GM23338 (cell line): ENCODE data around the gene CLSTN1. TPM values are rescaled to one million over a fixed set of nuclear protein-coding genes. Genes with fewer than 3 reads are reported as not detected.

Source experiments
- ATAC-seq: fragments of 200-7000 bp; cut with Tn5 transposase; 3 replicates; pipeline ENCODE4 v1.9.1; 2020
- DNase-seq: peaks from one replicate; pipeline ENCODE4 v3.0.0-alpha.2; 2015; ENCODE audit warnings: low spot score
- H2AFZ ChIP-seq: fragments of 200-600 bp; sonication (generic); 2 replicates; pipeline ENCODE4 v1.8.0; 2016; ENCODE audit warnings: antibody characterized with exemption, mild to moderate bottlenecking, moderate library complexity
- H3F3A ChIP-seq: fragments of 200-600 bp; sonication (generic); replicated peaks from 2 replicates; pipeline ENCODE4 v1.8.0; 2017; ENCODE audit warnings: antibody characterized with exemption, mixed run types, low read depth
- H3K27ac ChIP-seq: fragments of 200-600 bp; sonication (generic); 2 replicates; pipeline ENCODE4 v1.6.1; 2016; ENCODE audit warnings: low read depth
- H3K27me3 ChIP-seq: fragments of 200-600 bp; sonication (generic); 2 replicates; pipeline ENCODE4 v1.8.0; 2016; ENCODE audit warnings: mild to moderate bottlenecking, mixed run types, moderate library complexity; ENCODE audit not compliant: insufficient read depth
- H3K36me3 ChIP-seq: fragments of 200-600 bp; sonication (generic); 2 replicates; pipeline ENCODE4 v1.8.0; 2016; ENCODE audit warnings: mild to moderate bottlenecking; ENCODE audit not compliant: insufficient read depth
- H3K4me1 ChIP-seq: fragments of 200-600 bp; sonication (generic); 2 replicates; pipeline ENCODE4 v1.8.0; 2016; ENCODE audit warnings: mild to moderate bottlenecking, moderate library complexity; ENCODE audit not compliant: insufficient read depth
- H3K4me2 ChIP-seq: fragments of 200-600 bp; sonication (generic); 2 replicates; pipeline ENCODE4 v1.7.1; 2017; ENCODE audit warnings: mixed run types
- H3K4me3 ChIP-seq: fragments of 200-600 bp; sonication (generic); 2 replicates; pipeline ENCODE4 v1.6.1; 2016; ENCODE audit warnings: mixed run types
- H3K79me2 ChIP-seq: fragments of 200-600 bp; sonication (generic); replicated peaks from 2 replicates; pipeline ENCODE4 v1.8.0; 2017; ENCODE audit warnings: mild to moderate bottlenecking; ENCODE audit not compliant: insufficient read depth
- H3K9me2 ChIP-seq: fragments of 200-600 bp; sonication (generic); 2 replicates; pipeline ENCODE4 v1.8.0; 2017; ENCODE audit not compliant: insufficient read depth
- H4K20me1 ChIP-seq: fragments of 200-600 bp; sonication (generic); replicated peaks from 2 replicates; pipeline ENCODE4 v1.8.0; 2017; ENCODE audit warnings: mild to moderate bottlenecking; ENCODE audit not compliant: insufficient read depth
- H3K27ac Mint-ChIP-seq: 2 replicates; pipeline ENCODE4 v1.8.0; 2020; ENCODE audit warnings: inconsistent platforms, mild to moderate bottlenecking, moderate library complexity, mixed read lengths
- H3K27me3 Mint-ChIP-seq: 3 replicates; pipeline ENCODE4 v1.8.0; 2022; ENCODE audit warnings: low read depth, mild to moderate bottlenecking, moderate library complexity, mixed read lengths, inconsistent platforms; ENCODE audit not compliant: insufficient read depth, poor library complexity
- H3K36me3 Mint-ChIP-seq: 3 replicates; pipeline ENCODE4 v1.8.0; 2021; ENCODE audit warnings: low read depth, mild to moderate bottlenecking, inconsistent platforms, moderate library complexity, mixed read lengths
- H3K4me1 Mint-ChIP-seq: 3 replicates; pipeline ENCODE4 v1.8.0; 2020; ENCODE audit warnings: mild to moderate bottlenecking, inconsistent platforms, mixed read lengths
- H3K4me3 Mint-ChIP-seq: 3 replicates; pipeline ENCODE4 v1.8.0; 2021; ENCODE audit warnings: moderate library complexity, mild to moderate bottlenecking, inconsistent platforms, mixed read lengths
- H3K9me3 Mint-ChIP-seq: 3 replicates; pipeline ENCODE4 v1.8.0; 2020; ENCODE audit warnings: moderate library complexity, mild to moderate bottlenecking, inconsistent platforms, mixed read lengths
- CREB1 ChIP-seq: fragments of 250-450 bp; sonication (Bioruptor Pico); IDR thresholded peaks from 2 replicates; pipeline ENCODE4 v1.5.0; 2020; ENCODE audit warnings: low read depth, mild to moderate bottlenecking, moderate library complexity
- CTCF ChIP-seq, 2 experiments: fragments of 200-600 bp in 1 of 2; sonication (generic) in 1 of 2; conservative IDR thresholded peaks; 2 replicates each; pipeline versions ENCODE4 v1.5.1 to v1.6.1; 2016 to 2017; ENCODE audit warnings: antibody characterized with exemption in 2 of 2, low read depth in 2 of 2, mild to moderate bottlenecking in 2 of 2, moderate library complexity in 1 of 2
- ETS1 ChIP-seq: IDR thresholded peaks from 2 replicates; pipeline ENCODE4 v1.6.1; 2016; ENCODE audit warnings: antibody characterized with exemption
- EZH2 ChIP-seq: fragments of 200-600 bp; sonication (generic); IDR thresholded peaks from one replicate; pipeline ENCODE4 v1.8.0; 2017; ENCODE audit warnings: antibody characterized with exemption, mild to moderate bottlenecking, low read depth; ENCODE audit not compliant: unreplicated experiment
- EZH2phosphoT487 ChIP-seq: fragments of 200-600 bp; sonication (generic); IDR thresholded peaks from one replicate; pipeline ENCODE4 v1.8.1; 2018; ENCODE audit warnings: antibody characterized with exemption; ENCODE audit not compliant: unreplicated experiment
- JUNB ChIP-seq: IDR thresholded peaks from one replicate; pipeline ENCODE4 v1.6.1; 2016; ENCODE audit warnings: antibody characterized with exemption; ENCODE audit not compliant: unreplicated experiment
- NANOG ChIP-seq: IDR thresholded peaks from 2 replicates; pipeline ENCODE4 v1.6.1; 2016; ENCODE audit warnings: antibody characterized with exemption, borderline replicate concordance
- POLR2AphosphoS5 ChIP-seq: IDR thresholded peaks from 2 replicates; pipeline ENCODE4 v1.6.1; 2016; ENCODE audit warnings: antibody characterized with exemption, low read depth
- STAT1 ChIP-seq: IDR thresholded peaks from one replicate; pipeline ENCODE4 v1.6.1; 2016; ENCODE audit warnings: antibody characterized with exemption; ENCODE audit not compliant: unreplicated experiment
- ZNF114 ChIP-seq: fragments of 250-450 bp; sonication (Bioruptor Pico); IDR thresholded peaks from 2 replicates; pipeline ENCODE4 v1.5.0; 2020; ENCODE audit warnings: mild to moderate bottlenecking, moderate library complexity
- ZNF331 ChIP-seq: fragments of 250-450 bp; sonication (Bioruptor Pico); IDR thresholded peaks from 2 replicates; pipeline ENCODE4 v1.5.0; 2020; ENCODE audit warnings: low read depth, mild to moderate bottlenecking, moderate library complexity
- ZNF462 ChIP-seq: fragments of 250-450 bp; sonication (Bioruptor Pico); IDR thresholded peaks from 2 replicates; pipeline ENCODE4 v1.5.0; 2020; ENCODE audit warnings: mild to moderate bottlenecking, moderate library complexity
- polyA plus RNA-seq: library from polyadenylated mRNA; unstranded; fragments of >200 nt; fragmentation: Nextera tagmentation; extraction: Ambion mirVana; gene quantifications from 2 replicates; pipeline ENCODE4 v1.2.1, GENCODE V29; 2016
- total RNA-seq: library from RNA; depleted of rRNA; stranded (reverse); fragments of >200 nt; shearing (Covaris generic); gene quantifications from 2 replicates; pipeline ENCODE4 v1.2.3, GENCODE V29; 2014
- TF ChIP-seq, protein P1 (sequence below): IDR thresholded peaks from one replicate; pipeline ENCODE4 v1.6.1; 2018; ENCODE audit warnings: antibody characterized with exemption; ENCODE audit not compliant: unreplicated experiment

Gene CLSTN1
- total and polyA plus RNA-seq, 2 experiments from 2014 or later = 38.5 to 66.2 TPM

DNA sequence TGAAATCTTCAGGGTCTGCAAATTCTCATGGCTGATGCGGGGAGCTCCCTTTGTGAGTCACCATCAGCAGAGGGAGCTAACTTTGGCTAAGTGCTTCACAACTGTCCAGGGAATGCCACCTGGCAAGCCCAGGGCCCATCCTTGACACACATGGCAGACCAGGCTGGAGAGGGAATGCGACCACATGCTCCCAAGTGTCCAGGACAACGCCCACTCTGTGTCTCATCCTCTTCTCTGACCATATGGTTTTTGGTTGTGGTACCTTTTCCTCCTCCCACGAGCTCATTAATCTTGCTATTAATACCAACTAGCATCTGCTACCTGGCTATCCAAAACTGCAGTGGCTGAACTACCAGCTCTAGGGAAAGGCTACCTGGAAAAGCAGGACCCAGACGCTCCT, 37.1 kb upstream of the CLSTN1 start:
- no peak for ATAC-seq

More for the DNA sequence above, 37.1 kb upstream of the CLSTN1 start:
- Histone ChIP-seq H2AFZ (no peak overlapping the region), H3K4me2 (no peak overlapping the region), H3K4me3 (no peak overlapping the region), H3K9me2 (no peaks in the 10 kb centered on the region), H4K20me1 (no peaks in the 10 kb centered on the region), H3K27ac (no peak overlapping the region), H3K36me3 (no peaks in the 10 kb centered on the region), H3K27me3 (no peaks in the 10 kb centered on the region), H3K4me1 (peaks cover 7% of the 10 kb centered on the region; the same call in 1 of the 2 replicates), H3K79me2 (no peaks in the 10 kb centered on the region), H3F3A (0 out of 2 replicates have a peak, but pooled peaks cover 2% of the 10 kb centered on the region)
- H3K9me3 Mint-ChIP-seq = no peaks in the 10 kb centered on the region; the same call in 2 of the 3 replicates
- H3K4me1 Mint-ChIP-seq = peaks cover 17% of the 10 kb centered on the region
- peaks cover 4% of the 10 kb centered on the region for H3K27me3 Mint-ChIP-seq
- TF ChIP-seq ZNF331 (CRISPR knock-in tag) (no peak), JUNB (no peak), POLR2AphosphoS5 (no peak), CREB1 (no peak), STAT1 (no peak), NANOG (no peak), CTCF (conservative IDR thresholded peaks at IDR 0.05; ENCODE audit: low read depth in 2 of 2) (no peak), ZNF462 (CRISPR knock-in tag) (no peak), ETS1 (no peak), EZH2 (no peak), ZNF114 (CRISPR knock-in tag) (no peak), EZH2phosphoT487 (no peak)
- TF ChIP-seq, protein P1, sequence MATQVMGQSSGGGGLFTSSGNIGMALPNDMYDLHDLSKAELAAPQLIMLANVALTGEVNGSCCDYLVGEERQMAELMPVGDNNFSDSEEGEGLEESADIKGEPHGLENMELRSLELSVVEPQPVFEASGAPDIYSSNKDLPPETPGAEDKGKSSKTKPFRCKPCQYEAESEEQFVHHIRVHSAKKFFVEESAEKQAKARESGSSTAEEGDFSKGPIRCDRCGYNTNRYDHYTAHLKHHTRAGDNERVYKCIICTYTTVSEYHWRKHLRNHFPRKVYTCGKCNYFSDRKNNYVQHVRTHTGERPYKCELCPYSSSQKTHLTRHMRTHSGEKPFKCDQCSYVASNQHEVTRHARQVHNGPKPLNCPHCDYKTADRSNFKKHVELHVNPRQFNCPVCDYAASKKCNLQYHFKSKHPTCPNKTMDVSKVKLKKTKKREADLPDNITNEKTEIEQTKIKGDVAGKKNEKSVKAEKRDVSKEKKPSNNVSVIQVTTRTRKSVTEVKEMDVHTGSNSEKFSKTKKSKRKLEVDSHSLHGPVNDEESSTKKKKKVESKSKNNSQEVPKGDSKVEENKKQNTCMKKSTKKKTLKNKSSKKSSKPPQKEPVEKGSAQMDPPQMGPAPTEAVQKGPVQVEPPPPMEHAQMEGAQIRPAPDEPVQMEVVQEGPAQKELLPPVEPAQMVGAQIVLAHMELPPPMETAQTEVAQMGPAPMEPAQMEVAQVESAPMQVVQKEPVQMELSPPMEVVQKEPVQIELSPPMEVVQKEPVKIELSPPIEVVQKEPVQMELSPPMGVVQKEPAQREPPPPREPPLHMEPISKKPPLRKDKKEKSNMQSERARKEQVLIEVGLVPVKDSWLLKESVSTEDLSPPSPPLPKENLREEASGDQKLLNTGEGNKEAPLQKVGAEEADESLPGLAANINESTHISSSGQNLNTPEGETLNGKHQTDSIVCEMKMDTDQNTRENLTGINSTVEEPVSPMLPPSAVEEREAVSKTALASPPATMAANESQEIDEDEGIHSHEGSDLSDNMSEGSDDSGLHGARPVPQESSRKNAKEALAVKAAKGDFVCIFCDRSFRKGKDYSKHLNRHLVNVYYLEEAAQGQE = no peak
- DNase-seq = no peak
- no peak overlapping the region for H3K4me3 Mint-ChIP-seq
- H3K36me3 Mint-ChIP-seq = peaks cover 12% of the 10 kb centered on the region
- H3K27ac Mint-ChIP-seq = no peak overlapping the region; the same call in 1 of the 2 replicates
